GM23338 (cell line): Measurements from ENCODE around the gene PACSIN3. TPM values are rescaled to one million over a fixed set of nuclear protein-coding genes. Genes with fewer than 3 reads are reported as not detected.

Experiments used
- ATAC-seq: fragments of 200-7000 bp; cut with Tn5 transposase; 3 replicates; pipeline ENCODE4 v1.9.1; 2020
- DNase-seq: peaks from one replicate; pipeline ENCODE4 v3.0.0-alpha.2; 2015; ENCODE audit warnings: low spot score
- H2AFZ ChIP-seq: fragments of 200-600 bp; sonication (generic); 2 replicates; pipeline ENCODE4 v1.8.0; 2016; ENCODE audit warnings: antibody characterized with exemption, mild to moderate bottlenecking, moderate library complexity
- H3F3A ChIP-seq: fragments of 200-600 bp; sonication (generic); replicated peaks from 2 replicates; pipeline ENCODE4 v1.8.0; 2017; ENCODE audit warnings: antibody characterized with exemption, mixed run types, low read depth
- H3K27ac ChIP-seq: fragments of 200-600 bp; sonication (generic); 2 replicates; pipeline ENCODE4 v1.6.1; 2016; ENCODE audit warnings: low read depth
- H3K27me3 ChIP-seq: fragments of 200-600 bp; sonication (generic); 2 replicates; pipeline ENCODE4 v1.8.0; 2016; ENCODE audit warnings: mild to moderate bottlenecking, mixed run types, moderate library complexity; ENCODE audit not compliant: insufficient read depth
- H3K36me3 ChIP-seq: fragments of 200-600 bp; sonication (generic); 2 replicates; pipeline ENCODE4 v1.8.0; 2016; ENCODE audit warnings: mild to moderate bottlenecking; ENCODE audit not compliant: insufficient read depth
- H3K4me1 ChIP-seq: fragments of 200-600 bp; sonication (generic); 2 replicates; pipeline ENCODE4 v1.8.0; 2016; ENCODE audit warnings: mild to moderate bottlenecking, moderate library complexity; ENCODE audit not compliant: insufficient read depth
- H3K4me2 ChIP-seq: fragments of 200-600 bp; sonication (generic); 2 replicates; pipeline ENCODE4 v1.7.1; 2017; ENCODE audit warnings: mixed run types
- H3K4me3 ChIP-seq: fragments of 200-600 bp; sonication (generic); 2 replicates; pipeline ENCODE4 v1.6.1; 2016; ENCODE audit warnings: mixed run types
- H3K79me2 ChIP-seq: fragments of 200-600 bp; sonication (generic); replicated peaks from 2 replicates; pipeline ENCODE4 v1.8.0; 2017; ENCODE audit warnings: mild to moderate bottlenecking; ENCODE audit not compliant: insufficient read depth
- H3K9me2 ChIP-seq: fragments of 200-600 bp; sonication (generic); 2 replicates; pipeline ENCODE4 v1.8.0; 2017; ENCODE audit not compliant: insufficient read depth
- H4K20me1 ChIP-seq: fragments of 200-600 bp; sonication (generic); replicated peaks from 2 replicates; pipeline ENCODE4 v1.8.0; 2017; ENCODE audit warnings: mild to moderate bottlenecking; ENCODE audit not compliant: insufficient read depth
- H3K27ac Mint-ChIP-seq: 2 replicates; pipeline ENCODE4 v1.8.0; 2020; ENCODE audit warnings: inconsistent platforms, mild to moderate bottlenecking, moderate library complexity, mixed read lengths
- H3K27me3 Mint-ChIP-seq: 3 replicates; pipeline ENCODE4 v1.8.0; 2022; ENCODE audit warnings: low read depth, mild to moderate bottlenecking, moderate library complexity, mixed read lengths, inconsistent platforms; ENCODE audit not compliant: insufficient read depth, poor library complexity
- H3K36me3 Mint-ChIP-seq: 3 replicates; pipeline ENCODE4 v1.8.0; 2021; ENCODE audit warnings: low read depth, mild to moderate bottlenecking, inconsistent platforms, moderate library complexity, mixed read lengths
- H3K4me1 Mint-ChIP-seq: 3 replicates; pipeline ENCODE4 v1.8.0; 2020; ENCODE audit warnings: mild to moderate bottlenecking, inconsistent platforms, mixed read lengths
- H3K4me3 Mint-ChIP-seq: 3 replicates; pipeline ENCODE4 v1.8.0; 2021; ENCODE audit warnings: moderate library complexity, mild to moderate bottlenecking, inconsistent platforms, mixed read lengths
- H3K9me3 Mint-ChIP-seq: 3 replicates; pipeline ENCODE4 v1.8.0; 2020; ENCODE audit warnings: moderate library complexity, mild to moderate bottlenecking, inconsistent platforms, mixed read lengths
- CREB1 ChIP-seq: fragments of 250-450 bp; sonication (Bioruptor Pico); IDR thresholded peaks from 2 replicates; pipeline ENCODE4 v1.5.0; 2020; ENCODE audit warnings: low read depth, mild to moderate bottlenecking, moderate library complexity
- EZH2 ChIP-seq: fragments of 200-600 bp; sonication (generic); IDR thresholded peaks from one replicate; pipeline ENCODE4 v1.8.0; 2017; ENCODE audit warnings: antibody characterized with exemption, mild to moderate bottlenecking, low read depth; ENCODE audit not compliant: unreplicated experiment
- EZH2phosphoT487 ChIP-seq: fragments of 200-600 bp; sonication (generic); IDR thresholded peaks from one replicate; pipeline ENCODE4 v1.8.1; 2018; ENCODE audit warnings: antibody characterized with exemption; ENCODE audit not compliant: unreplicated experiment
- JUNB ChIP-seq: IDR thresholded peaks from one replicate; pipeline ENCODE4 v1.6.1; 2016; ENCODE audit warnings: antibody characterized with exemption; ENCODE audit not compliant: unreplicated experiment
- NANOG ChIP-seq: IDR thresholded peaks from 2 replicates; pipeline ENCODE4 v1.6.1; 2016; ENCODE audit warnings: antibody characterized with exemption, borderline replicate concordance
- POLR2AphosphoS5 ChIP-seq: IDR thresholded peaks from 2 replicates; pipeline ENCODE4 v1.6.1; 2016; ENCODE audit warnings: antibody characterized with exemption, low read depth
- STAT1 ChIP-seq: IDR thresholded peaks from one replicate; pipeline ENCODE4 v1.6.1; 2016; ENCODE audit warnings: antibody characterized with exemption; ENCODE audit not compliant: unreplicated experiment
- ZNF114 ChIP-seq: fragments of 250-450 bp; sonication (Bioruptor Pico); IDR thresholded peaks from 2 replicates; pipeline ENCODE4 v1.5.0; 2020; ENCODE audit warnings: mild to moderate bottlenecking, moderate library complexity
- ZNF331 ChIP-seq: fragments of 250-450 bp; sonication (Bioruptor Pico); IDR thresholded peaks from 2 replicates; pipeline ENCODE4 v1.5.0; 2020; ENCODE audit warnings: low read depth, mild to moderate bottlenecking, moderate library complexity
- polyA plus RNA-seq: library from polyadenylated mRNA; unstranded; fragments of >200 nt; fragmentation: Nextera tagmentation; extraction: Ambion mirVana; gene quantifications from 2 replicates; pipeline ENCODE4 v1.2.1, GENCODE V29; 2016
- total RNA-seq: library from RNA; depleted of rRNA; stranded (reverse); fragments of >200 nt; shearing (Covaris generic); gene quantifications from 2 replicates; pipeline ENCODE4 v1.2.3, GENCODE V29; 2014
- TF ChIP-seq, protein P1 (sequence below): IDR thresholded peaks from 2 replicates; pipeline ENCODE4 v1.6.1; 2016; ENCODE audit warnings: antibody characterized with exemption
- TF ChIP-seq, protein P2 (sequence below): IDR thresholded peaks from one replicate; pipeline ENCODE4 v1.6.1; 2018; ENCODE audit warnings: antibody characterized with exemption; ENCODE audit not compliant: unreplicated experiment
- TF ChIP-seq, protein P3 (sequence below): fragments of 250-450 bp; sonication (Bioruptor Pico); IDR thresholded peaks from 2 replicates; pipeline ENCODE4 v1.5.0; 2020; ENCODE audit warnings: mild to moderate bottlenecking, moderate library complexity
- TF ChIP-seq, protein P4 (sequence below), 2 experiments: fragments of 200-600 bp in 1 of 2; sonication (generic) in 1 of 2; conservative IDR thresholded peaks; 2 replicates each; pipeline versions ENCODE4 v1.5.1 to v1.6.1; 2016 to 2017; ENCODE audit warnings: antibody characterized with exemption in 2 of 2, low read depth in 2 of 2, mild to moderate bottlenecking in 2 of 2, moderate library complexity in 1 of 2

PACSIN3 gene
- total and polyA plus RNA-seq, 2 experiments from 2014 or later: 39.6 to 72.1 TPM

DNA sequence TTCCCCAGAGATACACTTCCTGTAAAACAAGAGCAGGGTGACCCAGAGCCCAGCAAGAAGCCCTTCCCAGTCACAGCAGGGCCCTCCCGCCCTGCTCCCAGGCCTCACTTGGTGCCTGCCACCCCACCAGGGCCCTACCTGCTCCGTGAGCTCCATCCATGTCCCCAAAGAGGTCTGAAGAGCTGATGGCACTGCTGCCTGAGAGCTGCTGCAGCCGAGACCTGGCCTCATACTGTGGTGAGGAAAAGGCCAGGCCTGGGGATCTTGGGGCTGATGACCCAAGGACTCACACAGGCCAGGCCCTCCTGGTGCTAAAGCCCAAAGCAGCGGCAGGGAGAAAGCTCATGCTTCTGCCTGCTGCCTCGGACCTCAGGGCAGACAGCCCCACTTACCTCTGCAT, 19.9 kb downstream of the PACSIN3 start:
- no peak for DNase-seq

More for the DNA sequence above, 19.9 kb downstream of the PACSIN3 start:
- no peaks in the 10 kb centered on the region for H3K27me3 ChIP-seq
- H2AFZ ChIP-seq: no peak overlapping the region
- TF ChIP-seq POLR2AphosphoS5: no peak
- no peak for TF ChIP-seq STAT1
- TF ChIP-seq EZH2phosphoT487: no peak
- no peak for TF ChIP-seq EZH2
- no peak for TF ChIP-seq NANOG
- TF ChIP-seq, protein P1, sequence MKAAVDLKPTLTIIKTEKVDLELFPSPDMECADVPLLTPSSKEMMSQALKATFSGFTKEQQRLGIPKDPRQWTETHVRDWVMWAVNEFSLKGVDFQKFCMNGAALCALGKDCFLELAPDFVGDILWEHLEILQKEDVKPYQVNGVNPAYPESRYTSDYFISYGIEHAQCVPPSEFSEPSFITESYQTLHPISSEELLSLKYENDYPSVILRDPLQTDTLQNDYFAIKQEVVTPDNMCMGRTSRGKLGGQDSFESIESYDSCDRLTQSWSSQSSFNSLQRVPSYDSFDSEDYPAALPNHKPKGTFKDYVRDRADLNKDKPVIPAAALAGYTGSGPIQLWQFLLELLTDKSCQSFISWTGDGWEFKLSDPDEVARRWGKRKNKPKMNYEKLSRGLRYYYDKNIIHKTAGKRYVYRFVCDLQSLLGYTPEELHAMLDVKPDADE: no peak
- TF ChIP-seq, protein P2, sequence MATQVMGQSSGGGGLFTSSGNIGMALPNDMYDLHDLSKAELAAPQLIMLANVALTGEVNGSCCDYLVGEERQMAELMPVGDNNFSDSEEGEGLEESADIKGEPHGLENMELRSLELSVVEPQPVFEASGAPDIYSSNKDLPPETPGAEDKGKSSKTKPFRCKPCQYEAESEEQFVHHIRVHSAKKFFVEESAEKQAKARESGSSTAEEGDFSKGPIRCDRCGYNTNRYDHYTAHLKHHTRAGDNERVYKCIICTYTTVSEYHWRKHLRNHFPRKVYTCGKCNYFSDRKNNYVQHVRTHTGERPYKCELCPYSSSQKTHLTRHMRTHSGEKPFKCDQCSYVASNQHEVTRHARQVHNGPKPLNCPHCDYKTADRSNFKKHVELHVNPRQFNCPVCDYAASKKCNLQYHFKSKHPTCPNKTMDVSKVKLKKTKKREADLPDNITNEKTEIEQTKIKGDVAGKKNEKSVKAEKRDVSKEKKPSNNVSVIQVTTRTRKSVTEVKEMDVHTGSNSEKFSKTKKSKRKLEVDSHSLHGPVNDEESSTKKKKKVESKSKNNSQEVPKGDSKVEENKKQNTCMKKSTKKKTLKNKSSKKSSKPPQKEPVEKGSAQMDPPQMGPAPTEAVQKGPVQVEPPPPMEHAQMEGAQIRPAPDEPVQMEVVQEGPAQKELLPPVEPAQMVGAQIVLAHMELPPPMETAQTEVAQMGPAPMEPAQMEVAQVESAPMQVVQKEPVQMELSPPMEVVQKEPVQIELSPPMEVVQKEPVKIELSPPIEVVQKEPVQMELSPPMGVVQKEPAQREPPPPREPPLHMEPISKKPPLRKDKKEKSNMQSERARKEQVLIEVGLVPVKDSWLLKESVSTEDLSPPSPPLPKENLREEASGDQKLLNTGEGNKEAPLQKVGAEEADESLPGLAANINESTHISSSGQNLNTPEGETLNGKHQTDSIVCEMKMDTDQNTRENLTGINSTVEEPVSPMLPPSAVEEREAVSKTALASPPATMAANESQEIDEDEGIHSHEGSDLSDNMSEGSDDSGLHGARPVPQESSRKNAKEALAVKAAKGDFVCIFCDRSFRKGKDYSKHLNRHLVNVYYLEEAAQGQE: no peak
- TF ChIP-seq ZNF114 (CRISPR knock-in tag): no peak
- TF ChIP-seq, protein P3, sequence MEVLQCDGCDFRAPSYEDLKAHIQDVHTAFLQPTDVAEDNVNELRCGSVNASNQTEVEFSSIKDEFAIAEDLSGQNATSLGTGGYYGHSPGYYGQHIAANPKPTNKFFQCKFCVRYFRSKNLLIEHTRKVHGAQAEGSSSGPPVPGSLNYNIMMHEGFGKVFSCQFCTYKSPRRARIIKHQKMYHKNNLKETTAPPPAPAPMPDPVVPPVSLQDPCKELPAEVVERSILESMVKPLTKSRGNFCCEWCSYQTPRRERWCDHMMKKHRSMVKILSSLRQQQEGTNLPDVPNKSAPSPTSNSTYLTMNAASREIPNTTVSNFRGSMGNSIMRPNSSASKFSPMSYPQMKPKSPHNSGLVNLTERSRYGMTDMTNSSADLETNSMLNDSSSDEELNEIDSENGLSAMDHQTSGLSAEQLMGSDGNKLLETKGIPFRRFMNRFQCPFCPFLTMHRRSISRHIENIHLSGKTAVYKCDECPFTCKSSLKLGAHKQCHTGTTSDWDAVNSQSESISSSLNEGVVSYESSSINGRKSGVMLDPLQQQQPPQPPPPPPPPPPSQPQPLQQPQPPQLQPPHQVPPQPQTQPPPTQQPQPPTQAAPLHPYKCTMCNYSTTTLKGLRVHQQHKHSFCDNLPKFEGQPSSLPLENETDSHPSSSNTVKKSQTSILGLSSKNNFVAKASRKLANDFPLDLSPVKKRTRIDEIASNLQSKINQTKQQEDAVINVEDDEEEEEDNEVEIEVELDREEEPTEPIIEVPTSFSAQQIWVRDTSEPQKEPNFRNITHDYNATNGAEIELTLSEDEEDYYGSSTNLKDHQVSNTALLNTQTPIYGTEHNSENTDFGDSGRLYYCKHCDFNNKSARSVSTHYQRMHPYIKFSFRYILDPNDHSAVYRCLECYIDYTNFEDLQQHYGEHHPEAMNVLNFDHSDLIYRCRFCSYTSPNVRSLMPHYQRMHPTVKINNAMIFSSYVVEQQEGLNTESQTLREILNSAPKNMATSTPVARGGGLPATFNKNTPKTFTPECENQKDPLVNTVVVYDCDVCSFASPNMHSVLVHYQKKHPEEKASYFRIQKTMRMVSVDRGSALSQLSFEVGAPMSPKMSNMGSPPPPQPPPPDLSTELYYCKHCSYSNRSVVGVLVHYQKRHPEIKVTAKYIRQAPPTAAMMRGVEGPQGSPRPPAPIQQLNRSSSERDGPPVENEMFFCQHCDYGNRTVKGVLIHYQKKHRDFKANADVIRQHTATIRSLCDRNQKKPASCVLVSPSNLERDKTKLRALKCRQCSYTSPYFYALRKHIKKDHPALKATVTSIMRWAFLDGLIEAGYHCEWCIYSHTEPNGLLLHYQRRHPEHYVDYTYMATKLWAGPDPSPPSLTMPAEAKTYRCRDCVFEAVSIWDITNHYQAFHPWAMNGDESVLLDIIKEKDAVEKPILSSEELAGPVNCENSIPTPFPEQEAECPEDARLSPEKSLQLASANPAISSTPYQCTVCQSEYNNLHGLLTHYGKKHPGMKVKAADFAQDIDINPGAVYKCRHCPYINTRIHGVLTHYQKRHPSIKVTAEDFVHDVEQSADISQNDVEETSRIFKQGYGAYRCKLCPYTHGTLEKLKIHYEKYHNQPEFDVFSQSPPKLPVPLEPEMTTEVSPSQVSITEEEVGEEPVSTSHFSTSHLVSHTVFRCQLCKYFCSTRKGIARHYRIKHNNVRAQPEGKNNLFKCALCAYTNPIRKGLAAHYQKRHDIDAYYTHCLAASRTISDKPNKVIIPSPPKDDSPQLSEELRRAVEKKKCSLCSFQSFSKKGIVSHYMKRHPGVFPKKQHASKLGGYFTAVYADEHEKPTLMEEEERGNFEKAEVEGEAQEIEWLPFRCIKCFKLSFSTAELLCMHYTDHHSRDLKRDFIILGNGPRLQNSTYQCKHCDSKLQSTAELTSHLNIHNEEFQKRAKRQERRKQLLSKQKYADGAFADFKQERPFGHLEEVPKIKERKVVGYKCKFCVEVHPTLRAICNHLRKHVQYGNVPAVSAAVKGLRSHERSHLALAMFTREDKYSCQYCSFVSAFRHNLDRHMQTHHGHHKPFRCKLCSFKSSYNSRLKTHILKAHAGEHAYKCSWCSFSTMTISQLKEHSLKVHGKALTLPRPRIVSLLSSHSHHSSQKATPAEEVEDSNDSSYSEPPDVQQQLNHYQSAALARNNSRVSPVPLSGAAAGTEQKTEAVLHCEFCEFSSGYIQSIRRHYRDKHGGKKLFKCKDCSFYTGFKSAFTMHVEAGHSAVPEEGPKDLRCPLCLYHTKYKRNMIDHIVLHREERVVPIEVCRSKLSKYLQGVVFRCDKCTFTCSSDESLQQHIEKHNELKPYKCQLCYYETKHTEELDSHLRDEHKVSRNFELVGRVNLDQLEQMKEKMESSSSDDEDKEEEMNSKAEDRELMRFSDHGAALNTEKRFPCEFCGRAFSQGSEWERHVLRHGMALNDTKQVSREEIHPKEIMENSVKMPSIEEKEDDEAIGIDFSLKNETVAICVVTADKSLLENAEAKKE (CRISPR knock-in tag): no peak
- TF ChIP-seq, protein P4, sequence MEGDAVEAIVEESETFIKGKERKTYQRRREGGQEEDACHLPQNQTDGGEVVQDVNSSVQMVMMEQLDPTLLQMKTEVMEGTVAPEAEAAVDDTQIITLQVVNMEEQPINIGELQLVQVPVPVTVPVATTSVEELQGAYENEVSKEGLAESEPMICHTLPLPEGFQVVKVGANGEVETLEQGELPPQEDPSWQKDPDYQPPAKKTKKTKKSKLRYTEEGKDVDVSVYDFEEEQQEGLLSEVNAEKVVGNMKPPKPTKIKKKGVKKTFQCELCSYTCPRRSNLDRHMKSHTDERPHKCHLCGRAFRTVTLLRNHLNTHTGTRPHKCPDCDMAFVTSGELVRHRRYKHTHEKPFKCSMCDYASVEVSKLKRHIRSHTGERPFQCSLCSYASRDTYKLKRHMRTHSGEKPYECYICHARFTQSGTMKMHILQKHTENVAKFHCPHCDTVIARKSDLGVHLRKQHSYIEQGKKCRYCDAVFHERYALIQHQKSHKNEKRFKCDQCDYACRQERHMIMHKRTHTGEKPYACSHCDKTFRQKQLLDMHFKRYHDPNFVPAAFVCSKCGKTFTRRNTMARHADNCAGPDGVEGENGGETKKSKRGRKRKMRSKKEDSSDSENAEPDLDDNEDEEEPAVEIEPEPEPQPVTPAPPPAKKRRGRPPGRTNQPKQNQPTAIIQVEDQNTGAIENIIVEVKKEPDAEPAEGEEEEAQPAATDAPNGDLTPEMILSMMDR (conservative IDR thresholded peaks at IDR 0.05; ENCODE audit: low read depth in 2 of 2): no peak
- TF ChIP-seq ZNF331 (CRISPR knock-in tag): no peak
- TF ChIP-seq CREB1: no peak
- no peak for TF ChIP-seq JUNB
- Mint-ChIP-seq H3K36me3 (peaks cover 64% of the 10 kb centered on the region), H3K27me3 (peaks cover 9% of the 10 kb centered on the region), H3K4me1 (peaks cover 3% of the 10 kb centered on the region; the same call in 1 of the 3 replicates), H3K4me3 (no peak overlapping the region), H3K9me3 (no peaks in the 10 kb centered on the region), H3K27ac (no peak overlapping the region)
- H3F3A ChIP-seq: peaks cover 10% of the 10 kb centered on the region
- H3K79me2 ChIP-seq: peaks cover 15% of the 10 kb centered on the region
- no peak overlapping the region for H3K27ac ChIP-seq
- peaks cover 36% of the 10 kb centered on the region for H3K36me3 ChIP-seq
- H3K9me2 ChIP-seq: no peaks in the 10 kb centered on the region
- peaks cover 19% of the 10 kb centered on the region for H4K20me1 ChIP-seq
- H3K4me3 ChIP-seq: no peak overlapping the region
- no peaks in the 10 kb centered on the region for H3K4me1 ChIP-seq
- no peak for ATAC-seq
- H3K4me2 ChIP-seq: no peak overlapping the region
